Smooth muscle cell (in vitro differentiated cells): ENCODE data around the gene RNASE8. TPM values are rescaled to one million over a fixed set of nuclear protein-coding genes. Genes with fewer than 3 reads are reported as not detected.

ENCODE experiments used
- DNase-seq: peaks from one replicate; lab custom pipeline; 2025; ENCODE audit not compliant: unreplicated experiment; lab: John Stamatoyannopoulos, UW
- H2AFZ ChIP-seq: fragments of 200-600 bp; sonication (generic); 2 replicates; pipeline ENCODE4 v1.6.0; 2016; ENCODE audit warnings: antibody characterized with exemption, low read depth, mild to moderate bottlenecking
- H3F3A ChIP-seq: fragments of 200-600 bp; sonication (generic); 2 replicates; pipeline ENCODE4 v1.6.0; 2017; ENCODE audit warnings: antibody characterized with exemption, low read depth
- H3K27ac ChIP-seq: fragments of 200-600 bp; sonication (generic); 2 replicates; pipeline ENCODE4 v1.5.1; 2016; ENCODE audit warnings: low read depth, mild to moderate bottlenecking
- H3K27me3 ChIP-seq: fragments of 200-600 bp; sonication (generic); 2 replicates; pipeline ENCODE4 v1.6.1; 2016; ENCODE audit warnings: low read depth, mild to moderate bottlenecking
- H3K36me3 ChIP-seq: fragments of 200-600 bp; sonication (generic); 2 replicates; pipeline ENCODE4 v1.5.1; 2016; ENCODE audit warnings: low read depth
- H3K4me1 ChIP-seq: fragments of 200-600 bp; sonication (generic); 2 replicates; pipeline ENCODE4 v1.5.1; 2016; ENCODE audit warnings: low read depth
- H3K4me2 ChIP-seq: fragments of 200-600 bp; sonication (generic); 2 replicates; pipeline ENCODE4 v1.6.0; 2016; ENCODE audit warnings: mild to moderate bottlenecking
- H3K4me3 ChIP-seq: fragments of 200-600 bp; sonication (generic); 2 replicates; pipeline ENCODE4 v1.5.1; 2016; ENCODE audit warnings: mild to moderate bottlenecking
- H3K79me2 ChIP-seq: fragments of 200-600 bp; sonication (generic); 2 replicates; pipeline ENCODE4 v1.6.0; 2016; ENCODE audit warnings: low read depth, mild to moderate bottlenecking
- H3K9ac ChIP-seq: fragments of 200-600 bp; sonication (generic); 2 replicates; pipeline ENCODE4 v1.6.0; 2016; ENCODE audit warnings: low read depth
- H3K9me3 ChIP-seq: fragments of 200-600 bp; sonication (generic); replicated peaks from 2 replicates; pipeline ENCODE4 v1.5.1; 2016; ENCODE audit warnings: low read depth
- H4K20me1 ChIP-seq: fragments of 200-600 bp; sonication (generic); 2 replicates; pipeline ENCODE4 v1.6.0; 2016; ENCODE audit warnings: low read depth
- CTCF ChIP-seq: fragments of 200-600 bp; sonication (generic); IDR thresholded peaks from 2 replicates; pipeline ENCODE4 v1.5.1; 2017; ENCODE audit warnings: borderline replicate concordance, mild to moderate bottlenecking, antibody characterized with exemption; ENCODE audit not compliant: insufficient read depth, poor library complexity, severe bottlenecking
- WGBS: methylation state at CpG from one replicate; pipeline ENCODE4 v1.1.7; 2016; ENCODE audit warnings: low lambda C conversion rate; 5-methylcytosine and 5-hydroxymethylcytosine counted together
- polyA plus RNA-seq: library from polyadenylated mRNA; unstranded; fragments of >200 nt; fragmentation: Nextera tagmentation; extraction: Ambion mirVana; gene quantifications from 2 replicates; pipeline ENCODE4 v1.2.1, GENCODE V29; 2016
- total RNA-seq: library from RNA; depleted of rRNA; stranded (reverse); fragments of >200 nt; gene quantifications from 2 replicates; pipeline ENCODE4 v1.2.3, GENCODE V29; 2014

The RNASE8 gene
- total and polyA plus RNA-seq, 2 experiments from 2014 or later, result not detected

- Histone ChIP-seq H3K79me2 (no peaks in the 10 kb centered on the region), H3K9ac (no peak overlapping the region), H2AFZ (no peak overlapping the region), H3K9me3 (no peaks in the 10 kb centered on the region), H3F3A (no peaks in the 10 kb centered on the region), H4K20me1 (no peaks in the 10 kb centered on the region), H3K27ac (no peak overlapping the region), H3K4me2 (no peak overlapping the region), H3K4me3 (no peak overlapping the region), H3K27me3 (no peaks in the 10 kb centered on the region), H3K36me3 (no peaks in the 10 kb centered on the region), H3K4me1 (no peaks in the 10 kb centered on the region)
- no peak for DNase-seq
- no peak for TF ChIP-seq CTCF
- 59% methylated on average over 6 of the region's 6 CpGs for WGBS
Measured at GRCh38 chr14:21043974-21044618, 13.5 kb upstream of the RNASE8 start.

- Histone ChIP-seq H3K9ac (no peak overlapping the region), H3K36me3 (no peaks in the 10 kb centered on the region), H3K79me2 (no peaks in the 10 kb centered on the region), H3F3A (peaks cover 7% of the 10 kb centered on the region), H3K27me3 (no peaks in the 10 kb centered on the region), H3K4me3 (no peak overlapping the region), H3K9me3 (no peaks in the 10 kb centered on the region), H3K27ac (no peak overlapping the region), H4K20me1 (no peaks in the 10 kb centered on the region), H2AFZ (no peak overlapping the region), H3K4me1 (no peaks in the 10 kb centered on the region), H3K4me2 (no peak overlapping the region)
- WGBS, result 89% methylated on average over 2 of the region's 2 CpGs
- TF ChIP-seq CTCF, result no peak
- DNase-seq, result no peak
Measured at GRCh38 chr14:21047378-21047781, 10.2 kb upstream of the RNASE8 start.

GRCh38 chr14:21048638-21049037, 9.0 kb upstream of the RNASE8 start:
- no peak for TF ChIP-seq CTCF
- DNase-seq, result no peak
- Histone ChIP-seq H3K27ac (no peak overlapping the region), H3K9me3 (no peaks in the 10 kb centered on the region), H3K27me3 (no peaks in the 10 kb centered on the region), H3K36me3 (no peaks in the 10 kb centered on the region), H3K4me2 (no peak overlapping the region), H3K79me2 (no peaks in the 10 kb centered on the region), H4K20me1 (no peaks in the 10 kb centered on the region), H3K9ac (no peak overlapping the region), H3K4me3 (no peak overlapping the region), H2AFZ (no peak overlapping the region), H3K4me1 (no peaks in the 10 kb centered on the region), H3F3A (peaks cover 7% of the 10 kb centered on the region)
- 90% methylated on average over 2 of the region's 2 CpGs for WGBS

GRCh38 chr14:21049271-21049673, 8.3 kb upstream of the RNASE8 start:
- no peak overlapping the region for H3K4me3 ChIP-seq
- H3K27me3 ChIP-seq, result no peaks in the 10 kb centered on the region
- WGBS, result 46% methylated on average over 3 of the region's 3 CpGs
- H4K20me1 ChIP-seq, result no peaks in the 10 kb centered on the region
- H3K27ac ChIP-seq, result peak overlapping the region; percentile 13
- peak overlapping the region; percentile 46 for H2AFZ ChIP-seq
- no peak for TF ChIP-seq CTCF
- no peaks in the 10 kb centered on the region for H3K36me3 ChIP-seq
- DNase-seq, result no peak
- H3F3A ChIP-seq, result peaks cover 7% of the 10 kb centered on the region
- no peak overlapping the region for H3K9ac ChIP-seq
- H3K4me2 ChIP-seq, result peak overlapping the region; percentile 53
- no peaks in the 10 kb centered on the region for H3K79me2 ChIP-seq
- no peaks in the 10 kb centered on the region for H3K9me3 ChIP-seq
- no peaks in the 10 kb centered on the region for H3K4me1 ChIP-seq
